ENCODE measurements around the gene CCDC24. TPM values are rescaled to one million over a fixed set of nuclear protein-coding genes. Genes with fewer than 3 reads are reported as not detected.

Gene CCDC24
- total and polyA plus RNA-seq, 9 of the 15 experiments (the other 6 are each of a cell fraction or from before 2014, with no cell fraction given): 0.31 to 4.5 (median 1.5) TPM

- TF ChIP-seq WHSC1 (IDR thresholded peaks at IDR 0.05; ENCODE audit: low read length) (no peak), JUN (IDR thresholded peaks at IDR 0.05; ENCODE audit: borderline replicate concordance, low read depth, low read length) (peak; percentile 93), JUN (CRISPR knock-in tag; IDR thresholded peaks at IDR 0.05; ENCODE audit: borderline replicate concordance) (no peak), ETS2 (tag; IDR thresholded peaks at IDR 0.05; ENCODE audit: borderline replicate concordance, poor library complexity, severe bottlenecking) (no peak), THAP12 (CRISPR knock-in tag; IDR thresholded peaks at IDR 0.05) (no peak), RNF2 (IDR thresholded peaks at IDR 0.05) (no peak), KAT7 (CRISPR knock-in tag; IDR thresholded peaks at IDR 0.05; ENCODE audit: borderline replicate concordance) (no peak), ERF (CRISPR knock-in tag; IDR thresholded peaks at IDR 0.05) (no peak), ZFP1 (CRISPR knock-in tag; IDR thresholded peaks at IDR 0.05) (no peak), ZBTB8A (IDR thresholded peaks at IDR 0.05; ENCODE audit: partially characterized antibody) (no peak), FOXA3 (CRISPR knock-in tag; conservative IDR thresholded peaks at IDR 0.05 in 1 of 2, IDR thresholded peaks at IDR 0.05 in 1 of 2) (peak in 1 of 2 experiments; percentile 98; a peak in 2 of 4 replicates), ZNF239 (CRISPR knock-in tag; IDR thresholded peaks at IDR 0.05) (no peak), MAFF (IDR thresholded peaks at IDR 0.05; ENCODE audit: low read length) (peak; percentile 81), ZSCAN29 (IDR thresholded peaks at IDR 0.05) (no peak), ZBTB1 (CRISPR knock-in tag; IDR thresholded peaks at IDR 0.05; ENCODE audit: borderline replicate concordance, low read depth) (no peak), ZNF644 (tag; IDR thresholded peaks at IDR 0.05; ENCODE audit: low read depth) (no peak), KLF13 (tag; IDR thresholded peaks at IDR 0.05; ENCODE audit: borderline replicate concordance, low read depth) (no peak), NR0B1 (IDR thresholded peaks at IDR 0.05; ENCODE audit: partially characterized antibody) (no peak), NRF1 (conservative IDR thresholded peaks at IDR 0.05 in 1 of 2, IDR thresholded peaks at IDR 0.05 in 1 of 2) (no peak), TRIM25 (IDR thresholded peaks at IDR 0.05; ENCODE audit: borderline replicate concordance) (no peak), ZNF197 (CRISPR knock-in tag; IDR thresholded peaks at IDR 0.05; ENCODE audit: low read depth) (no peak), CC2D1A (IDR thresholded peaks at IDR 0.05) (no peak), CHD2 (IDR thresholded peaks at IDR 0.05; ENCODE audit: low read depth, low read length) (no peak), ZNF217 (CRISPR knock-in tag; IDR thresholded peaks at IDR 0.05) (no peak)
Observed at GRCh38 chr1:44044071-44044801, 52.8 kb downstream of the CCDC24 start (continued).
